ENCODE results near the gene EPHB2.

Gene EPHB2

GRCh38 chr1:22761821-22762220, 51.2 kb downstream of the EPHB2 start:
- FAIRE-seq (no peak), DNase-seq (ENCODE audit: insufficient read length, low spot score) (no peak)
- TF ChIP-seq CTCF (IDR thresholded peaks at IDR 0.05; ENCODE audit: insufficient read depth, missing control alignments), result no peak

GRCh38 chr1:22763487-22764200, 53.0 kb downstream of the EPHB2 start:
- FAIRE-seq (no peak), DNase-seq (ENCODE audit: insufficient read length, low spot score) (peak; percentile 31)
- no peak for TF ChIP-seq CTCF (IDR thresholded peaks at IDR 0.05; ENCODE audit: insufficient read depth, missing control alignments)

- DNase-seq (ENCODE audit: insufficient read length, low spot score) (no peak), FAIRE-seq (no peak)
- TF ChIP-seq CTCF (IDR thresholded peaks at IDR 0.05; ENCODE audit: insufficient read depth, missing control alignments), result no peak
Observed at GRCh38 chr1:22767852-22768251, 57.2 kb downstream of the EPHB2 start.

- DNase-seq (ENCODE audit: insufficient read length, low spot score) (no peak), FAIRE-seq (no peak)
- no peak for TF ChIP-seq CTCF (IDR thresholded peaks at IDR 0.05; ENCODE audit: insufficient read depth, missing control alignments)
Observed at GRCh38 chr1:22769932-22770331, 59.3 kb downstream of the EPHB2 start.

GRCh38 chr1:22772014-22772413, 61.4 kb downstream of the EPHB2 start:
- FAIRE-seq (no peak), DNase-seq (ENCODE audit: insufficient read length, low spot score) (no peak)
- no peak for TF ChIP-seq CTCF (IDR thresholded peaks at IDR 0.05; ENCODE audit: insufficient read depth, missing control alignments)

- no peak for TF ChIP-seq CTCF (IDR thresholded peaks at IDR 0.05; ENCODE audit: insufficient read depth, missing control alignments)
- DNase-seq (ENCODE audit: insufficient read length, low spot score) (no peak), FAIRE-seq (no peak)
Observed at GRCh38 chr1:22773981-22774832, 63.6 kb downstream of the EPHB2 start.

GRCh38 chr1:22774833-22775182, 64.2 kb downstream of the EPHB2 start:
- DNase-seq (ENCODE audit: insufficient read length, low spot score), result no peak
- TF ChIP-seq CTCF (IDR thresholded peaks at IDR 0.05; ENCODE audit: insufficient read depth, missing control alignments), result no peak
- no peak for FAIRE-seq
